ENCODE measurements around the gene CHRNA4. TPM values are rescaled to one million over a fixed set of nuclear protein-coding genes. Genes with fewer than 3 reads are reported as not detected.

CHRNA4 gene
- total and polyA plus RNA-seq, 10 of the 15 experiments (the other 5 are each of a cell fraction or from before 2014, with no cell fraction given): 0.04 to 0.41 (median 0.06) TPM; not detected in 5

DNA sequence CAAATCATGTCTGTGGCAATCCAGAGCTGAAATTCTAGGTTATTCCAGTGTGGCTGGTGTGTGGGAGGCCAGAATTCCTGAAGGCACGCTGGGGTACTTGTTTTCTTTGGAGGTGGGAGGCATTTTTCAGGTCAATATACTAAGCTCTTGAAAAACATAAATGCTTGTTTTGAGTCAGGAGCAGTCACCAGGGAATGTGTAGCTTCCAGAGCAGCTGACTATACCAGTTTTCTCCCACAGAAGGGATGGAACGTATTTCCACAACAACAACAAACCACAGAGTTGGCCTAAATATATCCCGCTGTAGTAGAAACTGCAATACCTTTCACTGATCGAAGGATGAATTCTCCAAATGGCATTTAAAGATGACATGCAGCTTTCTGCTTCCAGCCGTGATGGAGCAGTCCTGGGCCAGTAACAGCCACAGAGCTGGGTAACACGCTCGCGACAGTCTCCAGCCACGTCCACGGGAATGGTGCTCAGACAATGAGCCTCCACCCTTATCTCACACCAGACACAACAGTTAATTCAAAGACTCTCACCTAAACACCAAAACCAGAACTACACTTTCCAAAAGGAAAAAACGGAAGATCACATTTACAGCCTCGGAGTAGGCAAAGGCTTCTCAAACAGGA is 23.2 kb downstream of the CHRNA4 start:
- ChIA-PET CTCF (no interaction called here), RAD21 (ENCODE audit: unreplicated experiment) (no interaction called here), SMC1A (ENCODE audit: uncharacterized antibody, unreplicated experiment) (no interaction called here), POLR2A (no interaction called here)
- no peak overlapping the region for H3K9ac ChIP-seq (ENCODE audit: control insufficient read depth, insufficient read depth, low read length)
- no peaks in the 10 kb centered on the region; the same call in 2 of the 3 replicates for H3K9me3 ChIP-seq (replicated peaks; ENCODE audit: control insufficient read depth, insufficient read depth, low read length)
- no peak for ATAC-seq
- intact Hi-C loops (cut with micrococcal nuclease; ENCODE audit: unreplicated experiment) (no loop called here), in situ Hi-C loops (cut with MboI) (no loop called here)
- no peaks in the 10 kb centered on the region for H3K36me3 ChIP-seq (ENCODE audit: control insufficient read depth in 2 of 2, insufficient read depth in 2 of 2, low read length in 1 of 2)
- BruUV-seq (replicated peaks): no TSS peak
- no peak for TF ChIP-seq NR2F1 (conservative IDR thresholded peaks at IDR 0.05)
- no peak for TF ChIP-seq POU2F2 (IDR thresholded peaks at IDR 0.05; ENCODE audit: borderline replicate concordance, low read depth, low read length)
- no peak for TF ChIP-seq STAT1 (conservative IDR thresholded peaks at IDR 0.05)
- no peak for TF ChIP-seq TCF12 (IDR thresholded peaks at IDR 0.05; ENCODE audit: low read depth, low read length)
- no peak for TF ChIP-seq HSF1 (IDR thresholded peaks at IDR 0.05; ENCODE audit: low read depth, low read length)
- no peak for TF ChIP-seq IRF5 (IDR thresholded peaks at IDR 0.05; ENCODE audit: borderline replicate concordance)
- no peak for TF ChIP-seq CHD4 (IDR thresholded peaks at IDR 0.05)
- TF ChIP-seq BCL11A (IDR thresholded peaks at IDR 0.05; ENCODE audit: low read depth, low read length): no peak
- no peak for TF ChIP-seq BCL3 (IDR thresholded peaks at IDR 0.05; ENCODE audit: borderline replicate concordance, insufficient read depth, low read depth, low read length, poor library complexity, severe bottlenecking)
- TF ChIP-seq SUZ12 (IDR thresholded peaks at IDR 0.05; ENCODE audit: unreplicated experiment): no peak
- TF ChIP-seq EGR1 (IDR thresholded peaks at IDR 0.05; ENCODE audit: borderline replicate concordance in 1 of 2, low read depth in 2 of 2, low read length in 2 of 2): no peak
- TF ChIP-seq KDM1A (IDR thresholded peaks at IDR 0.05; ENCODE audit: borderline replicate concordance): no peak
- no peak overlapping the region for H3K27ac ChIP-seq (ENCODE audit: control insufficient read depth, insufficient read depth)
- DNase-seq (ENCODE audit: low read depth, low spot score): no peak
- no peak overlapping the region for H3K4me2 ChIP-seq (ENCODE audit: control insufficient read depth, insufficient read depth)
- H3K27me3 ChIP-seq (replicated peaks in 1 of 2; ENCODE audit: control insufficient read depth in 2 of 2, insufficient read depth in 2 of 2, low read length in 1 of 2): no peaks in the 10 kb centered on the region
- no peaks in the 10 kb centered on the region for H3K79me2 ChIP-seq (ENCODE audit: control insufficient read depth, insufficient read depth, low read length)
- no peak for FAIRE-seq
- WGBS (ENCODE audit: insufficient coverage, insufficient replicate concordance, low lambda C conversion rate, missing lambda C conversion rate): 56% methylated on average over 12 of the region's 12 CpGs
- no peaks in the 10 kb centered on the region for H4K20me1 ChIP-seq (ENCODE audit: control insufficient read depth, insufficient read depth)
- no peaks in the 10 kb centered on the region for H3K4me1 ChIP-seq (ENCODE audit: control insufficient read depth, insufficient read depth, low read length)
- H3K4me3 ChIP-seq: no peak overlapping the region
- no peak overlapping the region for H2AFZ ChIP-seq (ENCODE audit: control insufficient read depth, low read depth, low read length)
